ENCODE measurements around the gene SLC10A4. TPM values are rescaled to one million over a fixed set of nuclear protein-coding genes. Genes with fewer than 3 reads are reported as not detected.

Gene SLC10A4
- total RNA-seq, 2 experiments from 2014 or later: not detected

DNA sequence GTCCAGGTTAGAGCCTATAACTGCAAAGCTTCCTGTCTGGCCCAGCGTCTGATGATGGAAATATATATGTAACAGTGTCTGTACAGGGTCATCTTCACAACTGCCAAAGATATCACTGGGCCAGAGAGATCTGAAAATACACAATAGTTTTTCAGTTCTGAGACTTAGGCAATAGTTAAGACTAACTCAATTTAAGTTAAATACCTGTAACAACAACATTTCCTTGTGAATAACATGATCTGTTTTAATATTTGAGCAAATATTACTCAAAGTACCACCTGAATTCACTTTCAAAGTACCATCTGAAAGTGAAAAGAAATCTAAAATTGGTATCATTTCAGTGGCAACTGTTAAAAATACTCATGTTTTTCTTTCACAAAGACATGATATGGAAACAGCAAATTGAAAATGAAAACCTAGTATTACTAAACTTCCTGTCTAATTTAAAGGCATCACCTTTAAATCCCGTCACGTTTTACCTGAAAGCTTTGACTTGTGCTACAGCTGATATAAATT lies 16.5 kb downstream of the SLC10A4 start:
- TF ChIP-seq, protein P1, sequence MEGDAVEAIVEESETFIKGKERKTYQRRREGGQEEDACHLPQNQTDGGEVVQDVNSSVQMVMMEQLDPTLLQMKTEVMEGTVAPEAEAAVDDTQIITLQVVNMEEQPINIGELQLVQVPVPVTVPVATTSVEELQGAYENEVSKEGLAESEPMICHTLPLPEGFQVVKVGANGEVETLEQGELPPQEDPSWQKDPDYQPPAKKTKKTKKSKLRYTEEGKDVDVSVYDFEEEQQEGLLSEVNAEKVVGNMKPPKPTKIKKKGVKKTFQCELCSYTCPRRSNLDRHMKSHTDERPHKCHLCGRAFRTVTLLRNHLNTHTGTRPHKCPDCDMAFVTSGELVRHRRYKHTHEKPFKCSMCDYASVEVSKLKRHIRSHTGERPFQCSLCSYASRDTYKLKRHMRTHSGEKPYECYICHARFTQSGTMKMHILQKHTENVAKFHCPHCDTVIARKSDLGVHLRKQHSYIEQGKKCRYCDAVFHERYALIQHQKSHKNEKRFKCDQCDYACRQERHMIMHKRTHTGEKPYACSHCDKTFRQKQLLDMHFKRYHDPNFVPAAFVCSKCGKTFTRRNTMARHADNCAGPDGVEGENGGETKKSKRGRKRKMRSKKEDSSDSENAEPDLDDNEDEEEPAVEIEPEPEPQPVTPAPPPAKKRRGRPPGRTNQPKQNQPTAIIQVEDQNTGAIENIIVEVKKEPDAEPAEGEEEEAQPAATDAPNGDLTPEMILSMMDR (IDR thresholded peaks at IDR 0.05): no peak

DNA sequence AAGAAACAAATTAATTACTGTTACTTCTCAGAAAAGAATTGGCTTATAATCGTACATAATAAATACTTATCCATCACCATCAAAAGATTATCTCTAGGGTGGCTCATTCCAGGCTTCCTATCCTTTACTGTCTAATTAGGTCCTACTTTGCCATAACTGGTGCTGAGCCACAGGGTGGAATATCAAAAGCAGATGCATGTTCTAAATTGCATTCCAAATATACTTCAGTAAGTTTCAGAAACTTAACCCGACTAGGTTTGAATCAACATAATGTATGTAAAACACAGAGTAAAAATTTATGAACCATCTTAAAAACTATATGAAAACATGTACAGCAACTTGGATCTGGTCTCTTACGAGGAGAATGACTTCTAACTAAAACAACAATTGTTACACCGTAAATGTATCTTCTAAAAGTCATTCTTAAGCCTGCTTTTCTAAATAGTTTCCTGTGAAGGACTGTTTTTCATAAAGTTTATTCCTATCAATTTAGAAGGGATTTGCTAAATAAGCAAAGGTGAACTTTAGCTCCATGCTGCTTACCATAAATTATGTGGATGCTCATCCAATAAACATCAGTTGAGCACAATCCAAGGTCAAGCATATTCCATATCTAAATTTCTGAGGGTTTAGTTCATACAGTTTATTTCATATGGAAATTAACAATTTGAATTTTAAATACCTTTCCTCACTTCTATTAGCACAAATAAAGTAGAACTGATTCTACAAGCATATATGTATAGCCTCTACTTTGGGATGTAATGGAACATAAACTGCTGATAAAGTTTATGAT lies 20.3 kb downstream of the SLC10A4 start:
- CTCF ChIA-PET: no interaction called here
- H3K4me3 ChIP-seq (ENCODE audit: low read length): no peak overlapping the region
- POLR2A ChIA-PET: no interaction called here
- Mint-ChIP-seq H3K4me1 (ENCODE audit: low read depth) (peaks cover 4% of the 10 kb centered on the region), H3K27ac (no peak overlapping the region), H3K27me3 (no peaks in the 10 kb centered on the region), H3K36me3 (ENCODE audit: low read depth) (peaks cover 78% of the 10 kb centered on the region), H3K4me3 (no peak overlapping the region), H3K9me3 (no peaks in the 10 kb centered on the region)
- H3K27me3 ChIP-seq (ENCODE audit: control insufficient read depth in 1 of 2, insufficient read depth in 2 of 2, low read length in 2 of 2): no peaks in the 10 kb centered on the region
- H3K9me3 ChIP-seq (ENCODE audit: control insufficient read depth in 1 of 2, insufficient read depth in 1 of 2, low read length in 2 of 2): no peaks in the 10 kb centered on the region
- ATAC-seq (ENCODE audit: poor library complexity) (no peak), DNase-seq (no peak)
- no peak overlapping the region for H3K27ac ChIP-seq (ENCODE audit: low read depth in 1 of 2, low read length in 2 of 2)
- intact Hi-C loops (cut with DNase I, micrococcal nuclease): no loop called here
- TF ChIP-seq, protein P1 (IDR thresholded peaks at IDR 0.05): no peak
- no peaks in the 10 kb centered on the region for H3K4me1 ChIP-seq (ENCODE audit: insufficient read depth, low read length)
- H3K36me3 ChIP-seq (ENCODE audit: insufficient read depth, low read length): peaks cover 55% of the 10 kb centered on the region

More for the DNA sequence above, 16.5 kb downstream of the SLC10A4 start:
- Mint-ChIP-seq H3K27me3 (no peaks in the 10 kb centered on the region), H3K4me3 (no peak overlapping the region), H3K36me3 (ENCODE audit: low read depth) (peaks cover 57% of the 10 kb centered on the region), H3K27ac (no peak overlapping the region), H3K4me1 (ENCODE audit: low read depth) (peaks cover 4% of the 10 kb centered on the region), H3K9me3 (no peaks in the 10 kb centered on the region)
- Histone ChIP-seq H3K36me3 (ENCODE audit: insufficient read depth, low read length) (peaks cover 31% of the 10 kb centered on the region), H3K4me3 (ENCODE audit: low read length) (no peak overlapping the region), H3K4me1 (ENCODE audit: insufficient read depth, low read length) (no peaks in the 10 kb centered on the region), H3K27me3 (ENCODE audit: control insufficient read depth in 1 of 2, insufficient read depth in 2 of 2, low read length in 2 of 2) (no peaks in the 10 kb centered on the region), H3K27ac (ENCODE audit: low read depth in 1 of 2, low read length in 2 of 2) (no peak overlapping the region), H3K9me3 (ENCODE audit: control insufficient read depth in 1 of 2, insufficient read depth in 1 of 2, low read length in 2 of 2) (no peaks in the 10 kb centered on the region)
- ATAC-seq (ENCODE audit: poor library complexity) (no peak), DNase-seq (no peak)
- POLR2A ChIA-PET: no interaction called here
- intact Hi-C loops (cut with DNase I, micrococcal nuclease): no loop called here
- CTCF ChIA-PET: no interaction called here

DNA sequence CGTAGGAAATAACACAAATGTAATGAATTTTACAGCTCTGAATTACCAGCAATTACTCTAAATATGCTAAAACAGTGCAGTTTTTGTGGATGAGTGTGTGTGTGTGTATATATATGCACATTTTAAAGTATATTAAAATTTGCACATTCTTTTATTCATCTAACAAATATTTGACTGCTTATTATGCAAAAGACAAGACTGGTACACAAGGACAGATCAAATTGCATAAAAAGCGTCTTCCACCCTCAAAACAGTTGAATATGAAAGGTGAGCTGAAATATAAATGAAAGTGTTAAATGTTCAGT lies 20.8 kb downstream of the SLC10A4 start:
- TF ChIP-seq, protein P1 (IDR thresholded peaks at IDR 0.05): no peak
- H3K4me1 Mint-ChIP-seq (ENCODE audit: low read depth): peaks cover 4% of the 10 kb centered on the region
- no peaks in the 10 kb centered on the region for H3K27me3 Mint-ChIP-seq
- Histone ChIP-seq H3K9me3 (ENCODE audit: control insufficient read depth in 1 of 2, insufficient read depth in 1 of 2, low read length in 2 of 2) (no peaks in the 10 kb centered on the region), H3K36me3 (ENCODE audit: insufficient read depth, low read length) (peaks cover 57% of the 10 kb centered on the region), H3K4me3 (ENCODE audit: low read length) (no peak overlapping the region), H3K27ac (ENCODE audit: low read depth in 1 of 2, low read length in 2 of 2) (no peak overlapping the region), H3K4me1 (ENCODE audit: insufficient read depth, low read length) (no peaks in the 10 kb centered on the region), H3K27me3 (ENCODE audit: control insufficient read depth in 1 of 2, insufficient read depth in 2 of 2, low read length in 2 of 2) (no peaks in the 10 kb centered on the region)
- no peak for DNase-seq
- no peak overlapping the region for H3K27ac Mint-ChIP-seq
- H3K36me3 Mint-ChIP-seq (ENCODE audit: low read depth): peaks cover 78% of the 10 kb centered on the region
- ChIA-PET CTCF (no interaction called here), POLR2A (no interaction called here)
- H3K9me3 Mint-ChIP-seq: no peaks in the 10 kb centered on the region
- H3K4me3 Mint-ChIP-seq: no peak overlapping the region
- ATAC-seq (ENCODE audit: poor library complexity): no peak
- intact Hi-C loops (cut with DNase I, micrococcal nuclease): no loop called here
